Panc1 (cell line): Measurements from ENCODE around the gene EHMT2. TPM values are rescaled to one million over a fixed set of nuclear protein-coding genes. Genes with fewer than 3 reads are reported as not detected.

Experiments used
- total RNA-seq: library from RNA; stranded (reverse); gene quantifications from one replicate; pipeline ENCODE4 v1.2.1, GENCODE V29; 2021; ENCODE audit not compliant: unreplicated experiment

EHMT2 gene
- total RNA-seq, 1 experiment from 2014 or later, result 60.4 TPM

Other genes starting within 250 kb of the EHMT2 start
- 491 TPM for gene BAG6, start 245.0 kb downstream of the EHMT2 start, total RNA-seq
- 1.8 TPM for gene APOM, start 241.8 kb downstream of the EHMT2 start, total RNA-seq
- 22.4 TPM for gene C6orf47, start 236.9 kb downstream of the EHMT2 start, total RNA-seq
- 18.3 TPM for gene GPANK1, start 232.7 kb downstream of the EHMT2 start, total RNA-seq
- 219 TPM for gene CSNK2B, start 231.6 kb downstream of the EHMT2 start, total RNA-seq
- 21.2 TPM for gene LY6G5B, start 227.7 kb downstream of the EHMT2 start, total RNA-seq
- 0.62 TPM for gene LY6G5C, start 216.6 kb downstream of the EHMT2 start, total RNA-seq
- 47.2 TPM for gene ABHD16A, start 194.4 kb downstream of the EHMT2 start, total RNA-seq
- not detected for gene LY6G6F, start 190.8 kb downstream of the EHMT2 start, total RNA-seq
- gene LY6G6D, start 182.3 kb downstream of the EHMT2 start, total RNA-seq, result not detected
- 0.23 TPM for gene LY6G6C, start 176.0 kb downstream of the EHMT2 start, total RNA-seq
- gene MPIG6B, start 174.3 kb downstream of the EHMT2 start, total RNA-seq, result not detected
- gene DDAH2, start 168.4 kb downstream of the EHMT2 start, total RNA-seq, result 104 TPM
- 583 TPM for gene CLIC1, start 161.2 kb downstream of the EHMT2 start, total RNA-seq
- 38.1 TPM for gene MSH5, start 157.7 kb downstream of the EHMT2 start, total RNA-seq
- gene SAPCD1, start 135.0 kb downstream of the EHMT2 start, total RNA-seq, result 6.3 TPM
- 4.3 TPM for gene VWA7, start 120.4 kb downstream of the EHMT2 start, total RNA-seq
- 229 TPM for gene VARS1, start 101.9 kb downstream of the EHMT2 start, total RNA-seq
- gene LSM2, start 90.7 kb downstream of the EHMT2 start, total RNA-seq, result 89.7 TPM
- 2.8 TPM for gene HSPA1L, start 82.4 kb downstream of the EHMT2 start, total RNA-seq
- 169 TPM for gene HSPA1A, start 82.2 kb downstream of the EHMT2 start, total RNA-seq
- 147 TPM for gene HSPA1B, start 70.0 kb downstream of the EHMT2 start, total RNA-seq
- gene NEU1, start 34.9 kb downstream of the EHMT2 start, total RNA-seq, result 111 TPM
- gene SLC44A4, start 18.7 kb downstream of the EHMT2 start, total RNA-seq, result 2.7 TPM
- gene ZBTB12, start 4.4 kb upstream of the EHMT2 start, total RNA-seq, result 9.4 TPM
- gene C2, start 30.0 kb upstream of the EHMT2 start, total RNA-seq, result 1.0 TPM
- 5.6 TPM for gene CFB, start 48.4 kb upstream of the EHMT2 start, total RNA-seq
- 94.9 TPM for gene NELFE, start 61.3 kb upstream of the EHMT2 start, total RNA-seq
- 121 TPM for gene SKIC2, start 61.5 kb upstream of the EHMT2 start, total RNA-seq
- 38.1 TPM for gene DXO, start 74.4 kb upstream of the EHMT2 start, total RNA-seq
- 8.1 TPM for gene C4A, start 84.4 kb upstream of the EHMT2 start, total RNA-seq
- 8.8 TPM for gene C4B, start 117.1 kb upstream of the EHMT2 start, total RNA-seq
- 1.1 TPM for gene CYP21A2, start 140.7 kb upstream of the EHMT2 start, total RNA-seq
- gene TNXB, start 211.6 kb upstream of the EHMT2 start, total RNA-seq, result 1.8 TPM
- gene ATF6B, start 230.5 kb upstream of the EHMT2 start, total RNA-seq, result 127 TPM
- 7.4 TPM for gene FKBPL, start 232.6 kb upstream of the EHMT2 start, total RNA-seq